Smooth muscle cell (in vitro differentiated cells): ENCODE measurements around the gene SLC15A3. TPM values are rescaled to one million over a fixed set of nuclear protein-coding genes. Genes with fewer than 3 reads are reported as not detected.

Experiments
- DNase-seq: peaks from one replicate; lab custom pipeline; 2025; ENCODE audit not compliant: unreplicated experiment; lab: John Stamatoyannopoulos, UW
- H2AFZ ChIP-seq: fragments of 200-600 bp; sonication (generic); 2 replicates; pipeline ENCODE4 v1.6.0; 2016; ENCODE audit warnings: antibody characterized with exemption, low read depth, mild to moderate bottlenecking
- H3F3A ChIP-seq: fragments of 200-600 bp; sonication (generic); 2 replicates; pipeline ENCODE4 v1.6.0; 2017; ENCODE audit warnings: antibody characterized with exemption, low read depth
- H3K27ac ChIP-seq: fragments of 200-600 bp; sonication (generic); 2 replicates; pipeline ENCODE4 v1.5.1; 2016; ENCODE audit warnings: low read depth, mild to moderate bottlenecking
- H3K27me3 ChIP-seq: fragments of 200-600 bp; sonication (generic); 2 replicates; pipeline ENCODE4 v1.6.1; 2016; ENCODE audit warnings: low read depth, mild to moderate bottlenecking
- H3K36me3 ChIP-seq: fragments of 200-600 bp; sonication (generic); 2 replicates; pipeline ENCODE4 v1.5.1; 2016; ENCODE audit warnings: low read depth
- H3K4me1 ChIP-seq: fragments of 200-600 bp; sonication (generic); 2 replicates; pipeline ENCODE4 v1.5.1; 2016; ENCODE audit warnings: low read depth
- H3K4me2 ChIP-seq: fragments of 200-600 bp; sonication (generic); 2 replicates; pipeline ENCODE4 v1.6.0; 2016; ENCODE audit warnings: mild to moderate bottlenecking
- H3K4me3 ChIP-seq: fragments of 200-600 bp; sonication (generic); 2 replicates; pipeline ENCODE4 v1.5.1; 2016; ENCODE audit warnings: mild to moderate bottlenecking
- H3K79me2 ChIP-seq: fragments of 200-600 bp; sonication (generic); 2 replicates; pipeline ENCODE4 v1.6.0; 2016; ENCODE audit warnings: low read depth, mild to moderate bottlenecking
- H3K9ac ChIP-seq: fragments of 200-600 bp; sonication (generic); 2 replicates; pipeline ENCODE4 v1.6.0; 2016; ENCODE audit warnings: low read depth
- H3K9me3 ChIP-seq: fragments of 200-600 bp; sonication (generic); replicated peaks from 2 replicates; pipeline ENCODE4 v1.5.1; 2016; ENCODE audit warnings: low read depth
- H4K20me1 ChIP-seq: fragments of 200-600 bp; sonication (generic); 2 replicates; pipeline ENCODE4 v1.6.0; 2016; ENCODE audit warnings: low read depth
- CTCF ChIP-seq: fragments of 200-600 bp; sonication (generic); IDR thresholded peaks from 2 replicates; pipeline ENCODE4 v1.5.1; 2017; ENCODE audit warnings: borderline replicate concordance, mild to moderate bottlenecking, antibody characterized with exemption; ENCODE audit not compliant: insufficient read depth, poor library complexity, severe bottlenecking
- WGBS: methylation state at CpG from one replicate; pipeline ENCODE4 v1.1.7; 2016; ENCODE audit warnings: low lambda C conversion rate; 5-methylcytosine and 5-hydroxymethylcytosine counted together
- polyA plus RNA-seq: library from polyadenylated mRNA; unstranded; fragments of >200 nt; fragmentation: Nextera tagmentation; extraction: Ambion mirVana; gene quantifications from 2 replicates; pipeline ENCODE4 v1.2.1, GENCODE V29; 2016
- total RNA-seq: library from RNA; depleted of rRNA; stranded (reverse); fragments of >200 nt; gene quantifications from 2 replicates; pipeline ENCODE4 v1.2.3, GENCODE V29; 2014

SLC15A3 gene
- total and polyA plus RNA-seq, 2 experiments from 2014 or later: 0.27 to 0.33 TPM

- H2AFZ ChIP-seq: no peak overlapping the region
- no peaks in the 10 kb centered on the region for H3K79me2 ChIP-seq
- no peaks in the 10 kb centered on the region for H3K27me3 ChIP-seq
- no peaks in the 10 kb centered on the region for H4K20me1 ChIP-seq
- no peaks in the 10 kb centered on the region for H3K4me1 ChIP-seq
- no peak for DNase-seq
- no peaks in the 10 kb centered on the region for H3K36me3 ChIP-seq
- 98% methylated on average over 8 of the region's 8 CpGs for WGBS
- no peak overlapping the region for H3K27ac ChIP-seq
- TF ChIP-seq CTCF: no peak
- H3K9ac ChIP-seq: no peak overlapping the region
- no peaks in the 10 kb centered on the region for H3K9me3 ChIP-seq
- no peak overlapping the region for H3K4me2 ChIP-seq
- H3K4me3 ChIP-seq: no peak overlapping the region
- no peaks in the 10 kb centered on the region for H3F3A ChIP-seq
Observed at GRCh38 chr11:60937811-60938210, 14.2 kb downstream of the SLC15A3 start.

DNA sequence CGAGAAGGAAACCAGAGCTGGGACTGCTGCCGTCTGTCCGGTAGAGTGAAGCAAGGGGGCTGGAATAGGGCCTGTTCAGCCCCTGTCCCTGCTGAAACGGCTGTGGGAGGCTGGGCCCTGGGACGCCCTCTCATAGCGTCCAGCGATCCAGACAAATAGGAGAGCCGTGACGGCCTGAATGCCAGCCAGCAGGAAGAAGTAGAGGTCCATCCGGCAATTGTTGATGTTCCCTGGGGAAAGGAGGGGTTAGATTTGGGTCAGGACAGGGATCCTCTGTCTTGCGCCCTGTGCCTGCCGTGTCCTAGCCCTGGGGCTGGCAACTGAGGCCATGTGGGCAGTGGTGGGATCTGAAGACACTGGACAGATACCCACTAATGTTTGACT lies 14.8 kb downstream of the SLC15A3 start:
- Histone ChIP-seq H3K4me3 (no peak overlapping the region), H3K4me1 (no peaks in the 10 kb centered on the region), H3K4me2 (no peak overlapping the region), H2AFZ (no peak overlapping the region), H3K79me2 (no peaks in the 10 kb centered on the region), H3K36me3 (no peaks in the 10 kb centered on the region), H3K27ac (no peak overlapping the region), H4K20me1 (no peaks in the 10 kb centered on the region), H3F3A (no peaks in the 10 kb centered on the region), H3K9me3 (no peaks in the 10 kb centered on the region), H3K9ac (no peak overlapping the region), H3K27me3 (no peaks in the 10 kb centered on the region)
- DNase-seq: no peak
- WGBS: 93% methylated on average over 12 of the region's 12 CpGs
- TF ChIP-seq CTCF: no peak

- no peak overlapping the region for H3K27ac ChIP-seq
- TF ChIP-seq CTCF: no peak
- H3K9me3 ChIP-seq: no peaks in the 10 kb centered on the region
- no peaks in the 10 kb centered on the region for H3K4me1 ChIP-seq
- H3K4me2 ChIP-seq: no peak overlapping the region
- no peaks in the 10 kb centered on the region for H3K79me2 ChIP-seq
- no peak overlapping the region for H3K9ac ChIP-seq
- WGBS: 97% methylated on average over 16 of the region's 18 CpGs
- no peak overlapping the region for H2AFZ ChIP-seq
- no peak for DNase-seq
- H4K20me1 ChIP-seq: no peaks in the 10 kb centered on the region
- H3K4me3 ChIP-seq: no peak overlapping the region
- H3K27me3 ChIP-seq: no peaks in the 10 kb centered on the region
- no peaks in the 10 kb centered on the region for H3F3A ChIP-seq
- H3K36me3 ChIP-seq: no peaks in the 10 kb centered on the region
Observed at GRCh38 chr11:60936467-60937143, 15.4 kb downstream of the SLC15A3 start.
